Activated CD4-positive, alpha-beta T cell treated with anti-CD3 and anti-CD28 coated beads for 36 hours (primary cell): ENCODE measurements around the gene PTK6. TPM values are rescaled to one million over a fixed set of nuclear protein-coding genes. Genes with fewer than 3 reads are reported as not detected.
"Not testable (repeated sequence)": the region's sequence is repeated elsewhere in the genome, so short reads cannot be mapped to it uniquely, and the experiment has no call there.

ENCODE experiments used
- ATAC-seq: fragments of 200-7000 bp; cut with Tn5 transposase; one replicate; pipeline ENCODE4 v1.10.0; 2021; ENCODE audit warnings: mild to moderate bottlenecking, moderate library complexity
- CTCF ChIA-PET: fragments of 350-600 bp; sonication (Branson Sonifier 250); formaldehyde crosslinking; loops from one replicate; lab custom pipeline; 2021; ENCODE audit warnings: antibody characterized with exemption; lab: Charles Lee
- POLR2A ChIA-PET: fragments of 350-600 bp; sonication (Branson Sonifier 250); formaldehyde crosslinking; loops from one replicate; lab custom pipeline; 2021; ENCODE audit warnings: antibody characterized with exemption, inconsistent platforms; lab: Charles Lee
- DNase-seq: peaks from one replicate; pipeline ENCODE4 v3.0.0-alpha.2; 2020
- H3K27ac Mint-ChIP-seq: one replicate; pipeline ENCODE4 v1.8.0; 2021; ENCODE audit warnings: mixed read lengths
- H3K27me3 Mint-ChIP-seq: one replicate; pipeline ENCODE4 v1.8.0; 2021; ENCODE audit warnings: mixed read lengths
- H3K36me3 Mint-ChIP-seq: one replicate; pipeline ENCODE4 v1.8.0; 2021; ENCODE audit warnings: low read depth, mixed read lengths
- H3K4me1 Mint-ChIP-seq: one replicate; pipeline ENCODE4 v1.8.0; 2021; ENCODE audit warnings: mixed read lengths
- H3K4me3 Mint-ChIP-seq: one replicate; pipeline ENCODE4 v1.8.0; 2021; ENCODE audit warnings: mild to moderate bottlenecking, moderate library complexity, mixed read lengths
- H3K9me3 Mint-ChIP-seq: one replicate; pipeline ENCODE4 v1.8.0; 2021; ENCODE audit warnings: low read depth, mixed read lengths
- intact Hi-C, 2 experiments: fragments of 100-400 bp; cut with DNase I in 1 of 2; cut with micrococcal nuclease in 1 of 2; formaldehyde crosslinking; loops; one replicate each; pipeline versions ENCODE4 v1.14.2 to v1.15.1; 2022 to 2024; cut with DNase I, micrococcal nuclease
- total RNA-seq, 2 experiments: library from RNA; stranded (reverse); gene quantifications; one replicate each; pipeline ENCODE4 v1.2.3, GENCODE V29; 2021

PTK6 gene
- total RNA-seq, 2 experiments from 2014 or later = 0.25 to 0.48 TPM

GRCh38 chr20:63488315-63489251 lies 48.6 kb downstream of the PTK6 start:
- ChIA-PET POLR2A (no interaction called here), CTCF (interaction anchor here (0.6 kb wide), 1 partner anchor 9 kb away, joined by 3 read pairs; no protein-coding TSS in a partner anchor)
- no peak overlapping the region for H3K4me3 Mint-ChIP-seq
- peaks cover 13% of the 10 kb centered on the region for H3K27me3 Mint-ChIP-seq
- no peaks in the 10 kb centered on the region for H3K36me3 Mint-ChIP-seq
- H3K27ac Mint-ChIP-seq = no peak overlapping the region
- H3K9me3 Mint-ChIP-seq = no peaks in the 10 kb centered on the region
- no peak for DNase-seq
- no peaks in the 10 kb centered on the region for H3K4me1 Mint-ChIP-seq
- intact Hi-C loops = no loop called here
- no peak for ATAC-seq

GRCh38 chr20:63487781-63488241 lies 49.4 kb downstream of the PTK6 start:
- Mint-ChIP-seq H3K27ac (no peak overlapping the region), H3K4me3 (no peak overlapping the region), H3K27me3 (peaks cover 15% of the 10 kb centered on the region), H3K9me3 (no peaks in the 10 kb centered on the region), H3K36me3 (no peaks in the 10 kb centered on the region), H3K4me1 (peaks cover 2% of the 10 kb centered on the region)
- intact Hi-C loops = no loop called here
- ChIA-PET CTCF (no interaction called here), POLR2A (no interaction called here)
- DNase-seq = no peak
- no peak for ATAC-seq

GRCh38 chr20:63487116-63487764 lies 49.9 kb downstream of the PTK6 start:
- Mint-ChIP-seq H3K9me3 (no peaks in the 10 kb centered on the region), H3K27me3 (peaks cover 16% of the 10 kb centered on the region), H3K27ac (no peak overlapping the region), H3K4me3 (no peak overlapping the region), H3K36me3 (no peaks in the 10 kb centered on the region), H3K4me1 (peaks cover 3% of the 10 kb centered on the region)
- intact Hi-C loops = no loop called here
- CTCF ChIA-PET = no interaction called here
- ATAC-seq = no peak
- POLR2A ChIA-PET = no interaction called here
- DNase-seq = no peak

- no peak for DNase-seq
- Mint-ChIP-seq H3K9me3 (no peaks in the 10 kb centered on the region), H3K4me3 (no peak overlapping the region), H3K4me1 (peaks cover 3% of the 10 kb centered on the region), H3K36me3 (no peaks in the 10 kb centered on the region), H3K27ac (no peak overlapping the region), H3K27me3 (peaks cover 14% of the 10 kb centered on the region)
- CTCF ChIA-PET = no interaction called here
- POLR2A ChIA-PET = no interaction called here
- intact Hi-C loops = no loop called here
- no peak for ATAC-seq
Measured at GRCh38 chr20:63486300-63486855, 50.8 kb downstream of the PTK6 start.

GRCh38 chr20:63484651-63485403 lies 52.3 kb downstream of the PTK6 start:
- CTCF ChIA-PET = interaction anchor here (1.6 kb wide), 1 partner anchor 11 kb away, joined by 5 read pairs; no protein-coding TSS in a partner anchor
- Mint-ChIP-seq H3K36me3 (no peaks in the 10 kb centered on the region), H3K27ac (no peak overlapping the region), H3K4me3 (no peak overlapping the region), H3K27me3 (peaks cover 19% of the 10 kb centered on the region), H3K4me1 (peaks cover 3% of the 10 kb centered on the region), H3K9me3 (no peaks in the 10 kb centered on the region)
- intact Hi-C loops = no loop called here
- POLR2A ChIA-PET = no interaction called here
- DNase-seq (no peak), ATAC-seq (no peak)

DNA sequence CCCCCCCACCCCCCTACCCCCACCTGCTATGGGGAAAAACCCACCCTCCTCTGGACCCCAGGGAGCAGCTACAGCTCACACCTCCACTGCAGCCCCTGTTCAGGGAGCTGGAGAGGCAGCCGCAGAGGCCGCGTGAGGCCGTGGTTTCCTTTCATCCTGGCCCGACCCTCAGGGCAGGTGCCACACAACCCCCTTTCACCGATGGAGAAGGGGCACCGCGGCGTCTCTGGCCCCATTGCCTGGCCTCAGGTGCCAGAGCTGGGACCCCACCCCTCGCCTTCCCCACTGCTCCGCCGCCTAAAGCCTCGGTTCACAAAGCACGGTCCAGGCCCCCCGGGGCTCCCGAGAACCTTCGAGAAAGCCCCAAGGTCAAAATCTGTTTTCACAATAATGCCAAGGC lies 52.9 kb downstream of the PTK6 start:
- Mint-ChIP-seq H3K4me1 (peaks cover 3% of the 10 kb centered on the region), H3K27me3 (peaks cover 19% of the 10 kb centered on the region), H3K4me3 (no peak overlapping the region), H3K27ac (no peak overlapping the region), H3K36me3 (no peaks in the 10 kb centered on the region), H3K9me3 (no peaks in the 10 kb centered on the region)
- ChIA-PET POLR2A (no interaction called here), CTCF (interaction anchor here (1.6 kb wide), 1 partner anchor 12 kb away, joined by 5 read pairs; no protein-coding TSS in a partner anchor)
- DNase-seq (no peak), ATAC-seq (no peak)
- intact Hi-C loops = no loop called here

DNA sequence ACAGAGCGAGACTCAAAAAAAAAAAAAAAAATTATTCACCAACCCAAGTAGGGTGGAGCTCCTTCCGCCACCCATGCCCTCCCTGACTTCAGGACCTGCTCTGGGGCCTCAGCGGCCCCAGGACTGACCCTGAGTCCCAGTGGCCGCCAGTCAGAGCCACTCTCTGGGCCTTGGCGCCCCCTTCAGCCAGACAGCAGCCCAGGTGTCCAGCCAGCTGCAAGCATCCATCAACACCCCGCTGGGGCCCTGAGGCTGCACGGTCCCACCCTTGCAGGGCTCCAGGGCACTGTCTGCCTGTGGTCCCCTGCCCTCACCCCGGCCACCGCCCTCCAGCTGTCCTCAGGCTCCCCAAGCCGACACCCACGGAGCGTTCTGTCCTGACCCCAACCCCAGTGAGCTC lies 53.3 kb downstream of the PTK6 start:
- Mint-ChIP-seq H3K27me3 (peaks cover 19% of the 10 kb centered on the region), H3K27ac (no peak overlapping the region), H3K4me3 (no peak overlapping the region), H3K4me1 (peaks cover 3% of the 10 kb centered on the region), H3K9me3 (no peaks in the 10 kb centered on the region), H3K36me3 (no peaks in the 10 kb centered on the region)
- POLR2A ChIA-PET = no interaction called here
- intact Hi-C loops = no loop called here
- no peak for DNase-seq
- CTCF ChIA-PET = interaction anchor here (1.6 kb wide), 1 partner anchor 12 kb away, joined by 5 read pairs; no protein-coding TSS in a partner anchor
- no peak for ATAC-seq

DNA sequence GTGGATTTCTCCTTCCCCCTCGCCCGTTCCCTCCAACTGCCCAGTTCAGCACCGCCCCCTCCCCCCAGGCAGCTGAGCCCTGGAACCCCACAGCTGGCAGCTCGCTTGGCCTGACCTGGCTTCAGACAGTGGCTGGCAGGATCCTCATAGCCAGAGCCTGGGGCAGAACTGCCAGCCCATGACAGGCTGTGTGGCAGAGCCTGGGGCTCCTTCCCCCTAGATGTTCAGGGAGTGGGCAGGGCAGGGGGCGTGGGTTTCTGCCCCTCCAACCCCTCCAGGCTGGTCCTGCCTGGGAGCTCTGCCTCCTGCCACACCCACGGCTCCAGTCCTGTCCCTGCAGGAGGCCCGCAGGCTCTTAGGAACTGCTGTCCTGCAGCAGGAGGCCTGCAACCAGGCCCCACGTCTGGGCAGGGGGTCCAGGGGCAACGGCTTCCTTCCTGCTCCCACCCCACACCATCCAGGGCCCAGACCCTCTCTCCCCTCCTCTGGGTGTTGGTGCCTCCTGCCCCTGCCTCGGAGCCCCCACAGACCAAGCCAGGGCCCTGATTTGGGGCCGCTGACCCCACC lies 55.1 kb downstream of the PTK6 start:
- no peak overlapping the region for H3K27ac Mint-ChIP-seq
- intact Hi-C loops = no loop called here
- H3K36me3 Mint-ChIP-seq = no peaks in the 10 kb centered on the region
- ATAC-seq = no peak
- CTCF ChIA-PET = interaction anchor here (0.6 kb wide), 1 partner anchor 190 kb away, joined by 3 read pairs; no protein-coding TSS in a partner anchor
- H3K9me3 Mint-ChIP-seq = no peaks in the 10 kb centered on the region
- H3K4me1 Mint-ChIP-seq = peaks cover 3% of the 10 kb centered on the region
- H3K27me3 Mint-ChIP-seq = peaks cover 25% of the 10 kb centered on the region
- no peak overlapping the region for H3K4me3 Mint-ChIP-seq
- DNase-seq = no peak
- POLR2A ChIA-PET = interaction anchor here (0.7 kb wide), 1 partner anchor 56 kb away, joined by 3 read pairs; no protein-coding TSS in a partner anchor

GRCh38 chr20:63481503-63481902 lies 55.7 kb downstream of the PTK6 start:
- no peak for DNase-seq
- ChIA-PET CTCF (no interaction called here), POLR2A (interaction anchor here (0.6 kb wide), 1 partner anchor 71 kb away, joined by 10 read pairs; no protein-coding TSS in a partner anchor)
- Mint-ChIP-seq H3K27me3 (peaks cover 27% of the 10 kb centered on the region), H3K4me3 (no peak overlapping the region), H3K36me3 (no peaks in the 10 kb centered on the region), H3K9me3 (no peaks in the 10 kb centered on the region), H3K27ac (no peak overlapping the region), H3K4me1 (peaks cover 3% of the 10 kb centered on the region)
- intact Hi-C loops = no loop called here
- no peak for ATAC-seq

GRCh38 chr20:63479695-63480419 lies 57.3 kb downstream of the PTK6 start:
- CTCF ChIA-PET, intact Hi-C loops, H3K36me3 Mint-ChIP-seq, H3K27ac Mint-ChIP-seq, ATAC-seq, H3K4me3 Mint-ChIP-seq, POLR2A ChIA-PET, H3K9me3 Mint-ChIP-seq, H3K4me1 Mint-ChIP-seq, DNase-seq: not testable (repeated sequence)
- H3K27me3 Mint-ChIP-seq = peaks cover 30% of the 10 kb centered on the region
